DMS153 (cell line): ENCODE measurements around the gene MLPH.

ENCODE experiments used
- DNase-seq: peaks from one replicate; lab custom pipeline; 2025; lab: John Stamatoyannopoulos, UW

MLPH gene

DNA sequence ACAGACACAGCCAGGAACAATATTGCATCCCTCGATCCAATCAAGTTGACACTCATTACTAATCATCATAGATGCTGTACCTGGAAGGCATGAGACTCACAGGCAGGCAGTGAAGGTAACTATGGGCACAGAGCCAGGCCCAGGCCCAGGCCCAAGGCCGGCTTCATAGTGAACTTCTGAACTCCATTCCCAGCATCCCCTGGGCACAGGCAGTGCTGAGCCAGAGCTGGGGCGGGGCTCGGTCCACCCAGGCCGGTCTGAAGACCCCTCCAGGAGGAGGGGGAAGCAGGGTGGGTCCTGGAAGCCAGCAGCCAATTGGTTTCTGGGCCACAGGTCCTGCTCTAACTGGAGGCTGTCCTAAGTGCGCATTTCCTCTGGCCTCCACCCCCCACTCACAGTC lies 37.6 kb downstream of the MLPH start:
- no peak for DNase-seq

GRCh38 chr2:237525559-237526157 lies 38.6 kb downstream of the MLPH start:
- DNase-seq = no peak

- no peak for DNase-seq
Measured at GRCh38 chr2:237527233-237527632, 40.2 kb downstream of the MLPH start.

GRCh38 chr2:237527766-237528165 lies 40.7 kb downstream of the MLPH start:
- no peak for DNase-seq

DNA sequence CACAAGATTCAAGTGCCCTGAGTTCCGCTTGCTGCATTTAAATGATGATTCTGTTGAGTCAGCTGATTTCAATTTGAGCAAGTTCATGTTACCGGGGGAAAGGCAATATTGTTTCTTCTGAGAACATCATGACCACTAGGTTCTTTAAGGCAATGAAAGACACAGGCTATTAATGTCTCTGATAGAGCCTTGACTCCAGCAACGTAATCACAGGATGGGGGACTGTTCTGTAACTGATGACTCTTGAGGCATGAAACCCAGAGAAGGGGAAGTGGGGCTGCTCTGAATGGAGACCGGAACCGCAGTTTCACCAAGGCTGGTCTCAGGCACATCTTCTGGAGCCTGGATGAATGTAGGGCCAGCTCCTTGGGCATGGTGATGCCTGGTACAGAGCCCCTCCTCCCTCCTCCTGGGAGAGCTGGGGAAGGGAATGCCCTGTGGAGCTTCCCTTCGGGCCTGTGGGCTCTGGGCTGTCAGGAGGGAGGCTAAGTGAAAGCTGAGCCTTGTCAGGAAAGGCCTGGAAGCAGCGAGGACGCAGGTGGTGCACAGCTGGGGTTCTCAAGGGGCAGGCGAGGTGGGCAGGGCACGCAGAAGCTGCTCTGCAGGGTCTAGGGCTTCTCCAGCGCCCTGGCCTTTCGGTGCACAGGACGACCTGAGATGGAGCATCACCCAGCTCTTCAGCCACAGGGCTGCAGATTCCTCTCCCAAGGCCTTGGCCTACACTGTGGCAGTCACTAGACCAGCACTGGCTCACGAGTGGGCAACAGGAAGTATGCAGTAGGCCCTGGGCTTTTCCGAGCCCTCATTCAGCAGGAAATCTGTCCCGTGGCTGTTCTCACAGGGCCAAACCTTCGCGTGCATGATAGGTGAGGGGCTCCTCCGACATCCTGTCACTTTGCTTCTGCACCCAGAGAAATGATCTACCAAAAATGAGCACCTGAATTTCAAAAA lies 42.7 kb downstream of the MLPH start:
- no peak for DNase-seq

DNA sequence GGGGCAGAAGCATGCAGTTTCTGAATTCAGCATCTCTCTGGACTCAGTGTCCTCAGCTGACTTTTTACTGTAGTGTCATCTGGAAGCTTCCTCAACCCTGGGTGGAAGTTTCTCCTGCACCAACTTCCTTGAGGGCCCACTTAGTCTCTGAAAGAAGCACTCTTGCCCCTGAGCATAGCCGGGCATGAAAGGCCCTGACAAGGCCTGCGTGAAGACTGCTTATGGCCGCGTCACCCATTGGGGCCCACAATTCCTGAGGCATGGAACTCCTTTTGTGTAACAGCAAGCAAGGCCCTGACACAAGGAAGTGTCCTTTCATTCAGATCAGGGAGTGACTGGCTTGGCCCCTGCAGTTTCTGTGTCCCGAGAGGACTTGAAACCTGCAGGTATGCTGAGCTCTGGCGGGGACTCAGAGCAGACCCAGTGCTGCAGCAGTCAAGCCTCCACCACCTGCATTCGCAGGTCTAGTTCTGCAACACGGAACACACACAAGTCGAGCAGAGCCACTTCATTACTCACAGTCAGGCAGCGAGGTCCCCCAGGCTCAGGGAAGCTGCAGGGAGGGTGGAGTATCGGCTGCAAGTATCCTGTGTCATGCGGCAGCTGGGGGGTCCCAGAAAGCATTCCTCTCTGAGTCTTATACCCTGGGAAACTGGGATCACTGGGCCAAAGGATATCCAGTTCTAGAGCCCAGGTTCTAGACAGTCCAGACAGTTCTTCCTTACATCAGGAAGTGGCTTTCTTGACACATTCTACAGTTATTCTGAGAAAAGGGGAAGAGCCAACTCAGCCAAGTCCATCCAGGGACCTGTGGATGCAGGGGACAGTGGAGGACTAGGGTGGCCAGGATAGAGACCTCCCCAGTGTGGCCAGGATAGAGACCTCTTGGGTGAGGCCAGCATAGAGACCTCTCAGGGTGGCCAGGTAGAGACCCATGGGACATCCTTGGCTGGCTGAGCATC lies 43.7 kb downstream of the MLPH start:
- no peak for DNase-seq

DNA sequence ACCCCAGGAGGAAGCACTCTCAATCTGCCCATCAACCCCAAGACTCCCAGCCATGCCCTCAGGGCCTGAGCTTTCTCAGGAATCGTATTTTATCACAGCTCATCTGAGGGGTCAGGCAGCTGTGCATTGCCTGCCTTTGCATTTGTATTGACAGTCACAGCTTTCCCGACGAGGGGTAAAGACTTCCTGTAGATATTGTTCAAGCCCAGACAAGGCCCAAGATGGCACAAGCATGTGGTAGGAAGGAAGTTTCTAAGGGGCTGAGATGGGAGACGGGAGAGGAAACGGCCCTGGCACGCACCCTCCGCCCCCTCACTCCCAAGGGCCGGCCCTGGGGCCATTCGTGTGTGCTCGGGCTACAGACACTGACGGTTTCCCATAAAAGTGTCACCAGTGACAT lies 45.1 kb downstream of the MLPH start:
- DNase-seq = no peak

DNA sequence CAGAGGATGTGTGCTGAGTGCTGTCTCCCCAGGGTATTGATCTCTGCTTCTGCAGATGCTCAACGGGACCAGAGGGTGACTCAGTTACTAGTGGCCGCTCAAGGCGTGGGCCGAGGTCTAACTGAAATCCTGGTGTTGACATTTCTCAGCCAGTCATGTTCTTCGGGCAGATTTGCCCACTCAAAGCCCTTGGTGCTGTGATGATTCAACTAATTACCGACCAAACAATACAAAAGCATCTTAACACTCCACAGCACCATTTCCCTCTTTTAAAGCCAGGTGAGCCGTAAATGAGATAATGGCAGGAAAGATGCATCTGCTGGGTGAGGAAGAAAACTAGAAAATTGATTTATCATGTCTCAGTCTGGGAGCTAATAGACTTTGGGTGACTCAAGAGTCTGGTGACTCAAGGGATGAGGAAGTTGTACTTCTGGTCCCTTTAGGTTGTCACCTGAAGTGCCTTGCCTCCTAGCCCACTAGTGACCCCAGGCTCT lies 46.7 kb downstream of the MLPH start:
- peak; percentile 93 for DNase-seq

GRCh38 chr2:237534380-237534779 lies 47.3 kb downstream of the MLPH start:
- DNase-seq = no peak

- no peak for DNase-seq
Measured at GRCh38 chr2:237535385-237536082, 48.5 kb downstream of the MLPH start.

DNA sequence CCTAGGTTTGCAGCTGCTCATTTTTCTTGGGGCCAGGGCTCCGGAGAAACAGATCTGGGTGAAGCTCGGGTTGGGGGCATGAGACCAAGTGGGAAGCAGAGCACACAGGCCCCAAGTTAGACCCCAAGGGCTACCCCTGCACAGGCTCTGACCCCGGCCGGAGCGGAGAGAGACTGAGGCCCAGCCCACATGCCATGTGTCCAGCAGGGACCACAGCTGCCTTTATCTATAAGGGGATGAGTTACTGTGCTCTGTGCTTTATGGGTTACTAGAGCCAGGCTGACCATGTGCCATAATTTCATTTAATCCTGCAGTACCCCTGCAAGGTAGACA lies 49.0 kb downstream of the MLPH start:
- no peak for DNase-seq

DNA sequence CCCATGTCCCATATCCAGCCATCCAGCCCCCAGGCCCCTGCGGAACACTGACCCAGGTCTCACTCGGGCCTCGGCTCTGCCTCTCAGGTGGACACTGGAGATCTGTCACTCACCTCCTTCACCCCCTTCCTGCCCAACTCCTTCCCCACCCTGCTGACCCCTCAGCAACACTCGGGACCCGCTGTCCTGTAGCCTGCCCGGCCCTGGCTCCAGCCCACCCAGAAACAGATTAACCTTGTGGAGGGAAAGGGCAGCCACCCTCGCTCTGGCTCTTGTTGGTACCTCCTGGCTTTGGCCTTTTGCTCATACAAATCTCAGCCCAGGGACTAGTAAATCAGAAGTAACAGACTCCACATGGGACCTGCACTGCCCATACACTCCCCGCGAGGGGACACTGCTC lies 49.6 kb downstream of the MLPH start:
- DNase-seq = no peak

GRCh38 chr2:237538001-237538720 lies 51.1 kb downstream of the MLPH start:
- no peak for DNase-seq

GRCh38 chr2:237538901-237539300 lies 51.9 kb downstream of the MLPH start:
- no peak for DNase-seq

DNA sequence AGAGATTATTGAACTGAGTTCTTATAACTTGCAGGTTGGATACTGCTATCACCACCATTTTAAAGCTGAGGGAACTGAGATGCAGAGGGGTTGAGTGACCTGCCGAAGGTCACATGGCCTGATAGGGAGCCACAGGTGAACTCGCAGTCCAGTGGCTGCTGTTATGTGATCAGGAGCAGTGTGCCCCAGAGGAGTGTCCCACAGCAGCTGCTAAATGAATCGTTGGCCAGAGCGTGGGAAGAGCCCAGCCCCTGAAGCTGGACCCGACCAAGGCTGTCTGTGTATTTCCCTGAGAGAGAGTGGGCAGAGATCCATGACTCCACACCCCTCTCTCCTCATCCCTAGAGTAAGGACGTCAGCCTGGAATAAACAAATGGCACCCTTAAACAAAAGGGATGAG lies 52.6 kb downstream of the MLPH start:
- no peak for DNase-seq

DNA sequence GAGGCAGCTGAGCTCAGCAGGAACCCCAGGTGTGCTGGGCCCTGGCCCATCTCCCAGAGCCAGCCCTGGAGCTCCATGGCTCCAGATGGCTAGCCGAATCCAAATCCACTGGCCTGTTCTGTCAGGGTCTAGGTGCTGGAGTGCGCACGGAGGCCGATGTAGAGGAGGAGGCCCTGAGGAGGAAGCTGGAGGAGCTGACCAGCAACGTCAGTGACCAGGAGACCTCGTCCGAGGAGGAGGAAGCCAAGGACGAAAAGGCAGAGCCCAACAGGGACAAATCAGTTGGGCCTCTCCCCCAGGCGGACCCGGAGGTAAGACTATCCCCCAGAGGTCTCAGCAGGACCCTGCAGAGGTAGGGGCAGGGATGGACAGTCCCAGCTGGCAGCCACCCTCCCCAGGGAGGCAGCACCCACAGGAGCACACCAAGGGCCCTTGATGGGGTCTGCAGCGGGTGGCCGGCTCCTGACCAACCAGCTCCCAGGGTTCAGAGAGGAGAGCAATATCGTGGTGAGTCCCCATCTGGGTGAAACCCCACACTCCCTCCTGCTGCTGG lies 53.2 kb downstream of the MLPH start:
- no peak for DNase-seq

DNA sequence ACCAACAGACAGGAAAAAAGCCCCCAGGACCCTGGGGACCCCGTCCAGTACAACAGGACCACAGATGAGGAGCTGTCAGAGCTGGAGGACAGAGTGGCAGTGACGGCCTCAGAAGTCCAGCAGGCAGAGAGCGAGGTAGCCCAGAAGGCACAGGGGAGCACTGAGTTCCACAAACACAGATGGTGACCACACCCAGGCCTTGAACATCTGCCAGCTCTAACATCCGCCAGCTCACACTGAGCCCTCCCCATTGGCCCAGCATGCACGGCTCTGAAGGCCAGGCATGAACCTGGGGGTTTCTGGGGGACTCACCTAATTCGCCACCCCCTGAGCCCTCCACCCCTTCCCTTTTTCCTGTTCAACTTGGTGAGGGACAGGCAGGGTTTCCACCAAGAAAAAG lies 53.8 kb downstream of the MLPH start:
- DNase-seq = peak; percentile 75

DNA sequence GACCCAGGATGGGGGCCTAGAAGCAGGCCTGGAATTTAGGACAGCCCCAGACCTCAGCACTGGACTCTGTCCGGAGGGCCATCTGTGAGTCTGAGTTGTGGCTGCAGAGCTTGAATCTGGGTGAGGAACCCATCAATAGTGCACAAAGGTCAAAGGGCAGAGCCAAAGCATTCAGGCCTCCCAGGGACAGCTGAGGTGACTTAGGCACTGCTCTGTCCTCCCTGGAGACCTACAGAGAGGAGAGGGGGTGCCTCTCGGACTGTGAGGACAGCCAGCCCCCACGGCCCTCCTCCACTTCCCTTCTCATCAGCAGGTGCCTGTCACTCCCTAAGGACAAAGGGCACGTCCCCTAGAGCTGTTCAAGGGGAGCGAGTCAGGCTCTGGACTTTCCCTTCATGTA lies 54.2 kb downstream of the MLPH start:
- no peak for DNase-seq

GRCh38 chr2:237542001-237542704 lies 55.1 kb downstream of the MLPH start:
- no peak for DNase-seq
